Measurements from ENCODE around the gene COX5A. TPM values are rescaled to one million over a fixed set of nuclear protein-coding genes. Genes with fewer than 3 reads are reported as not detected.
A peak's percentile ranks its signal among the peaks of the same experiment; 100 is the strongest.

COX5A gene
- total and polyA plus RNA-seq, 2 of the 13 experiments (the other 11 are each of a cell fraction or from before 2014, with no cell fraction given): 158 to 218 TPM

DNA sequence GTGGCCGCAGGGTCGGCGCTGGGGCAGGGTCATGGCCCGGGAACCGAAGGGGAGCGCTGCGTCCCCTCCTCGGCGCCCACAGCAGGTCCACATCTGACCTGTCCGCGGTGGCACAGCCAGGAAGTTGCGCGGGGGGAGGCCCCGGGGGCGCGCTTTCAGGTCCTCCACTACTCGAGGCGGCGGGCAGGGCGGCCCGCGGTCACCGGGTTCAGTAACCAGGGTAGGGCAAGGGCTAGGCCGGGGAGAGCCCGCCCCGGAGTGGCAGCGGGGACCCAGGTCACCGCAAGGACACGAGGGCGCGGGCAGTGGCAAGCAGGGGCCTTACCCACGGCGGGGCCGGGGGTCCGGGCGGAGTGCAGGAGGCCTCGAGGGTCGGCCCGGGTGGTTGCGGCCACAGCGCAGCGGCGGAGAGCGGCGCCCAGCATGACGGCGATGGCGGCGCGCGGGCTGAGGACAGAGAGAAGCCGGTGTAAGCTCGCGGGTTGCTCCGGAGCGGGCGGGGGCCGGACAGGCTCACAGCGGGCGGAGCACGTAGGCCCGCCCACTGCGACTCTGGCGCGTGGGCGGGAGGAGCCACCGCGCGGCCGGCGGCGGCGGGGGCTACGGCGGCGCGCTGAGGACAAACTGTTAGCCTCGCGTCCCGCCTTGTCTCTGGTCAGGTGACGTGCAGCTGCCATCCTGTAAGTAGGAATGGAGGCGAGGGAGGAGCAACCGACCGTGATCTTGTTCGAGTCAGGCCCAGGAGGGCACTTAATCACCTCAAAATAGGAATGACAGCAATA is at the start of gene COX5A (continued):
- TF ChIP-seq BRCA1 (CRISPR knock-in tag; IDR thresholded peaks at IDR 0.05) (0 out of 2 replicates have a peak, but pooled peaks have one; percentile 27), KDM3A (CRISPR knock-in tag; IDR thresholded peaks at IDR 0.05; ENCODE audit: low read depth) (peak; percentile 37; the same call in 1 of the 2 replicates), MAZ (IDR thresholded peaks at IDR 0.05; ENCODE audit: borderline replicate concordance, low read depth, low read length) (peak; percentile 87), MAZ (CRISPR knock-in tag; IDR thresholded peaks at IDR 0.05; ENCODE audit: low read depth) (peak; percentile 96), MED8 (CRISPR knock-in tag; IDR thresholded peaks at IDR 0.05; ENCODE audit: insufficient replicate concordance) (no peak), ZFP36L1 (CRISPR knock-in tag; IDR thresholded peaks at IDR 0.05) (no peak), RNF2 (conservative IDR thresholded peaks at IDR 0.05; ENCODE audit: low read depth) (peak; percentile 64; the same call in 1 of the 2 replicates), ZNF570 (CRISPR knock-in tag; IDR thresholded peaks at IDR 0.05; ENCODE audit: borderline replicate concordance) (0 out of 2 replicates have a peak, but pooled peaks have one; percentile 54), NCOA2 (CRISPR knock-in tag; IDR thresholded peaks at IDR 0.05) (no peak; the same call in 1 of the 2 replicates), POLR2AphosphoS5 (IDR thresholded peaks at IDR 0.05; ENCODE audit: low read depth, low read length) (peak; percentile 80), ZNF33A (CRISPR knock-in tag; IDR thresholded peaks at IDR 0.05; ENCODE audit: borderline replicate concordance) (no peak), CC2D1A (CRISPR knock-in tag; IDR thresholded peaks at IDR 0.05) (no peak), HDAC1 (CRISPR knock-in tag; IDR thresholded peaks at IDR 0.05) (peak; percentile 89), NFIB (CRISPR knock-in tag; IDR thresholded peaks at IDR 0.05; ENCODE audit: borderline replicate concordance) (no peak; the same call in 1 of the 2 replicates), ZNF776 (CRISPR knock-in tag; IDR thresholded peaks at IDR 0.05) (peak; percentile 68; the same call in 1 of the 2 replicates), GTF2F1 (IDR thresholded peaks at IDR 0.05; ENCODE audit: low read length) (no peak), NCOA5 (CRISPR knock-in tag; IDR thresholded peaks at IDR 0.05) (no peak), GATAD1 (CRISPR knock-in tag; IDR thresholded peaks at IDR 0.05) (peak; percentile 71), MXI1 (IDR thresholded peaks at IDR 0.05; ENCODE audit: borderline replicate concordance, low read depth, low read length) (peak; percentile 77; the same call in 2 of the 3 replicates), ZKSCAN5 (CRISPR knock-in tag; IDR thresholded peaks at IDR 0.05) (no peak), HCFC1 (IDR thresholded peaks at IDR 0.05; ENCODE audit: low read depth, low read length) (peak; percentile 34; the same call in 1 of the 2 replicates)
- TF ChIP-seq, protein P1, sequence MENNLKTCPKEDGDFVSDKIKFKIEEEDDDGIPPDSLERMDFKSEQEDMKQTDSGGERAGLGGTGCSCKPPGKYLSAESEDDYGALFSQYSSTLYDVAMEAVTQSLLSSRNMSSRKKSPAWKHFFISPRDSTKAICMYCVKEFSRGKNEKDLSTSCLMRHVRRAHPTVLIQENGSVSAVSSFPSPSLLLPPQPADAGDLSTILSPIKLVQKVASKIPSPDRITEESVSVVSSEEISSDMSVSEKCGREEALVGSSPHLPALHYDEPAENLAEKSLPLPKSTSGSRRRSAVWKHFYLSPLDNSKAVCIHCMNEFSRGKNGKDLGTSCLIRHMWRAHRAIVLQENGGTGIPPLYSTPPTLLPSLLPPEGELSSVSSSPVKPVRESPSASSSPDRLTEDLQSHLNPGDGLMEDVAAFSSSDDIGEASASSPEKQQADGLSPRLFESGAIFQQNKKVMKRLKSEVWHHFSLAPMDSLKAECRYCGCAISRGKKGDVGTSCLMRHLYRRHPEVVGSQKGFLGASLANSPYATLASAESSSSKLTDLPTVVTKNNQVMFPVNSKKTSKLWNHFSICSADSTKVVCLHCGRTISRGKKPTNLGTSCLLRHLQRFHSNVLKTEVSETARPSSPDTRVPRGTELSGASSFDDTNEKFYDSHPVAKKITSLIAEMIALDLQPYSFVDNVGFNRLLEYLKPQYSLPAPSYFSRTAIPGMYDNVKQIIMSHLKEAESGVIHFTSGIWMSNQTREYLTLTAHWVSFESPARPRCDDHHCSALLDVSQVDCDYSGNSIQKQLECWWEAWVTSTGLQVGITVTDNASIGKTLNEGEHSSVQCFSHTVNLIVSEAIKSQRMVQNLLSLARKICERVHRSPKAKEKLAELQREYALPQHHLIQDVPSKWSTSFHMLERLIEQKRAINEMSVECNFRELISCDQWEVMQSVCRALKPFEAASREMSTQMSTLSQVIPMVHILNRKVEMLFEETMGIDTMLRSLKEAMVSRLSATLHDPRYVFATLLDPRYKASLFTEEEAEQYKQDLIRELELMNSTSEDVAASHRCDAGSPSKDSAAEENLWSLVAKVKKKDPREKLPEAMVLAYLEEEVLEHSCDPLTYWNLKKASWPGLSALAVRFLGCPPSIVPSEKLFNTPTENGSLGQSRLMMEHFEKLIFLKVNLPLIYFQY (CRISPR knock-in tag; IDR thresholded peaks at IDR 0.05; ENCODE audit: borderline replicate concordance): no peak; the same call in 1 of the 2 replicates
- TF ChIP-seq, protein P2, sequence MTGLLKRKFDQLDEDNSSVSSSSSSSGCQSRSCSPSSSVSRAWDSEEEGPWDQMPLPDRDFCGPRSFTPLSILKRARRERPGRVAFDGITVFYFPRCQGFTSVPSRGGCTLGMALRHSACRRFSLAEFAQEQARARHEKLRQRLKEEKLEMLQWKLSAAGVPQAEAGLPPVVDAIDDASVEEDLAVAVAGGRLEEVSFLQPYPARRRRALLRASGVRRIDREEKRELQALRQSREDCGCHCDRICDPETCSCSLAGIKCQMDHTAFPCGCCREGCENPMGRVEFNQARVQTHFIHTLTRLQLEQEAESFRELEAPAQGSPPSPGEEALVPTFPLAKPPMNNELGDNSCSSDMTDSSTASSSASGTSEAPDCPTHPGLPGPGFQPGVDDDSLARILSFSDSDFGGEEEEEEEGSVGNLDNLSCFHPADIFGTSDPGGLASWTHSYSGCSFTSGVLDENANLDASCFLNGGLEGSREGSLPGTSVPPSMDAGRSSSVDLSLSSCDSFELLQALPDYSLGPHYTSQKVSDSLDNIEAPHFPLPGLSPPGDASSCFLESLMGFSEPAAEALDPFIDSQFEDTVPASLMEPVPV (CRISPR knock-in tag; IDR thresholded peaks at IDR 0.05): peak; percentile 73; the same call in 1 of the 2 replicates
- TF ChIP-seq, protein P3, sequence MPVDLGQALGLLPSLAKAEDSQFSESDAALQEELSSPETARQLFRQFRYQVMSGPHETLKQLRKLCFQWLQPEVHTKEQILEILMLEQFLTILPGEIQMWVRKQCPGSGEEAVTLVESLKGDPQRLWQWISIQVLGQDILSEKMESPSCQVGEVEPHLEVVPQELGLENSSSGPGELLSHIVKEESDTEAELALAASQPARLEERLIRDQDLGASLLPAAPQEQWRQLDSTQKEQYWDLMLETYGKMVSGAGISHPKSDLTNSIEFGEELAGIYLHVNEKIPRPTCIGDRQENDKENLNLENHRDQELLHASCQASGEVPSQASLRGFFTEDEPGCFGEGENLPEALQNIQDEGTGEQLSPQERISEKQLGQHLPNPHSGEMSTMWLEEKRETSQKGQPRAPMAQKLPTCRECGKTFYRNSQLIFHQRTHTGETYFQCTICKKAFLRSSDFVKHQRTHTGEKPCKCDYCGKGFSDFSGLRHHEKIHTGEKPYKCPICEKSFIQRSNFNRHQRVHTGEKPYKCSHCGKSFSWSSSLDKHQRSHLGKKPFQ (CRISPR knock-in tag; IDR thresholded peaks at IDR 0.05; ENCODE audit: insufficient replicate concordance): no peak

Data from HepG2 (cell line).